Brain microvascular endothelial cell (primary cell): Measurements from ENCODE around the gene LZTR1.

Experiments used
- DNase-seq: peaks from one replicate; pipeline ENCODE4 v3.0.0-alpha.2; 2020
- H3K27ac ChIP-seq: fragments of 250-450 bp; sonication (Bioruptor Pico); 2 replicates; pipeline ENCODE4 v1.5.1; 2020; ENCODE audit warnings: mild to moderate bottlenecking, moderate library complexity
- H3K27me3 ChIP-seq: fragments of 250-450 bp; sonication (Bioruptor Pico); replicated peaks from 2 replicates; pipeline ENCODE4 v1.5.1; 2020; ENCODE audit warnings: mild to moderate bottlenecking
- H3K36me3 ChIP-seq: fragments of 250-450 bp; sonication (Bioruptor Pico); replicated peaks from 2 replicates; pipeline ENCODE4 v1.5.1; 2020; ENCODE audit warnings: mild to moderate bottlenecking
- H3K4me3 ChIP-seq: 2 replicates; pipeline ENCODE4 v1.5.1; 2011; ENCODE audit warnings: low read depth, mild to moderate bottlenecking, control low read depth, low read length, moderate library complexity
- in situ Hi-C: cut with HindIII; loops from 2 replicates; pipeline ENCODE4 v1.10.0; 2017; ENCODE audit warnings: low sequenced_read_pairs, low pct_ligation_motif_present
- TF ChIP-seq, protein P1 (sequence below): IDR thresholded peaks from 2 replicates; pipeline ENCODE4 v1.5.1; 2011; ENCODE audit warnings: low read depth, mild to moderate bottlenecking, moderate library complexity, low read length, control low read depth, inconsistent platforms; ENCODE audit errors: missing control alignments

Gene LZTR1

DNA sequence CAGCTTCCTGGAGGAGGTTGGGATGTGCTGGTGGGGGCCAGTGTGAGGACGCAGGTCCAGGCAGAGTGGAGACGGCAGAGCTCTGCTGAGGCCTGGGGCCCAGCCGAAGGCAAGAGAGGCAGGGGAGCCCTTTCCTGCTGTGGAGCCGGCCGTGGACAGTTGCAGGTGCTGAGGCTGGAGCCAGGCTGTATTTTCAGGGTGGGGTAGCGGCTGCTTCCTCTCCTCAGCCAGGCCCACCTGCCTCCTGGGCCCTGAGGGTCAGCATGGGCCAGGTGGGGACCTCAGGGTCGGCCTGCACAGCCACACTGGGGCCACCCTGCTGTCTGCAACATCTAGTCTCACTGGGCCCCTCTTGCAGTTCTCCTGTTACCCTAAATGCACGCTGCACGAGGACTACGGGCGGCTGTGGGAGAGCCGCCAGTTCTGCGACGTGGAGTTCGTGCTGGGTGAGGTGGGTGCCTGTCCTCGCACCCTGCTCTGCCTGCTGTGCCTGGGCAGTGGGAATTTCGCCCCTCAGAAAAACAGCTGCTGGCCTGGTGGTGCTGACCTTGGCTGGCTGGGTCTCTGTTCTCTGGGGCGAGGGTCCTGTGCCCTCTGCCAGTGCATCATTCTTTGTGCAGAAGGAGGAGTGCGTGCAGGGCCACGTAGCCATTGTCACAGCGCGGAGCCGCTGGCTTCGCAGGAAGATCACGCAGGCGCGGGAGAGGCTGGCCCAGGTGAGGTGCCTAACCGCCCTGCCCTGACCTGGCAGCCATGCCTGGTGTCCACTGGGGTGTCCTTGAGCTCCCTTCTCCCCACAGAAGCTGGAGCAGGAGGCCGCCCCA lies 11.4 kb downstream of the LZTR1 start:
- Histone ChIP-seq H3K4me3 (no peak overlapping the region), H3K27ac (no peak overlapping the region), H3K36me3 (peaks cover 84% of the 10 kb centered on the region), H3K27me3 (no peaks in the 10 kb centered on the region)
- DNase-seq: no peak
- TF ChIP-seq, protein P1, sequence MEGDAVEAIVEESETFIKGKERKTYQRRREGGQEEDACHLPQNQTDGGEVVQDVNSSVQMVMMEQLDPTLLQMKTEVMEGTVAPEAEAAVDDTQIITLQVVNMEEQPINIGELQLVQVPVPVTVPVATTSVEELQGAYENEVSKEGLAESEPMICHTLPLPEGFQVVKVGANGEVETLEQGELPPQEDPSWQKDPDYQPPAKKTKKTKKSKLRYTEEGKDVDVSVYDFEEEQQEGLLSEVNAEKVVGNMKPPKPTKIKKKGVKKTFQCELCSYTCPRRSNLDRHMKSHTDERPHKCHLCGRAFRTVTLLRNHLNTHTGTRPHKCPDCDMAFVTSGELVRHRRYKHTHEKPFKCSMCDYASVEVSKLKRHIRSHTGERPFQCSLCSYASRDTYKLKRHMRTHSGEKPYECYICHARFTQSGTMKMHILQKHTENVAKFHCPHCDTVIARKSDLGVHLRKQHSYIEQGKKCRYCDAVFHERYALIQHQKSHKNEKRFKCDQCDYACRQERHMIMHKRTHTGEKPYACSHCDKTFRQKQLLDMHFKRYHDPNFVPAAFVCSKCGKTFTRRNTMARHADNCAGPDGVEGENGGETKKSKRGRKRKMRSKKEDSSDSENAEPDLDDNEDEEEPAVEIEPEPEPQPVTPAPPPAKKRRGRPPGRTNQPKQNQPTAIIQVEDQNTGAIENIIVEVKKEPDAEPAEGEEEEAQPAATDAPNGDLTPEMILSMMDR: no peak
- in situ Hi-C loops: no loop called here

DNA sequence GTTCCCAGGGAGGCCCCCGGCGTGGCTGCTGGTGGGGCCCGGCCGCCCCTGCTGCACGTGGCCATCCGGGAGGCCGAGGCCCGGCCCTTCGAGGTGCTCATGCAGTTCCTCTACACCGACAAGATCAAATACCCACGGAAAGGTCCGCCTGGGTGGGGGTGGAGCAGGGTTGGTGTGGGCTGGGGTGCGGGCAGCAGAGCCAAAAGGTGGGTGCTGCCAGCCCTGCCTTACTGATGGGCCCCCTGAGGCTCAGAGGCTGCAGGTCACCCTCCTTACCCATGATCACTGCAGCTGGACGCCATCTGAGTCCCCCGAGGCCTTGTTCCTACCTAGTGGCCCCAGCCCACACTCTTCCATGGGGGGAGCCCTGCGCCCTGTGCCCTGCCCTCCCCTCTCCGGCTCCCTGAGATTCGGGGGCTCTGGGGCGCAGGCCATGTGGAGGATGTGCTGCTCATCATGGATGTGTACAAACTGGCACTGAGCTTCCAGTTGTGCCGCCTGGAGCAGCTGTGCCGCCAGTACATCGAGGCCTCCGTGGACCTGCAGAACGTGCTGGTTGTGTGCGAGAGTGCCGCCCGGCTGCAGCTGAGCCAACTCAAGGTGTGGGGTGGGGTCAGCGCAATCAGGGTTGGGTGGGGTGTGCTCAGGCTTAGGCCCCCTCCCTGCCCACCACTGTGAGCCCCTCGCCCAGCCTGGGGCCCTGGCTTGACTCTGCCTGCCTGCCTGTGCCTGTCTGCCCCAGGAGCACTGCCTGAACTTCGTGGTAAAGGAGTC lies 12.2 kb downstream of the LZTR1 start:
- Histone ChIP-seq H3K27ac (no peak overlapping the region), H3K36me3 (peaks cover 76% of the 10 kb centered on the region), H3K4me3 (no peak overlapping the region), H3K27me3 (no peaks in the 10 kb centered on the region)
- TF ChIP-seq, protein P1: no peak
- in situ Hi-C loops: no loop called here
- no peak for DNase-seq

DNA sequence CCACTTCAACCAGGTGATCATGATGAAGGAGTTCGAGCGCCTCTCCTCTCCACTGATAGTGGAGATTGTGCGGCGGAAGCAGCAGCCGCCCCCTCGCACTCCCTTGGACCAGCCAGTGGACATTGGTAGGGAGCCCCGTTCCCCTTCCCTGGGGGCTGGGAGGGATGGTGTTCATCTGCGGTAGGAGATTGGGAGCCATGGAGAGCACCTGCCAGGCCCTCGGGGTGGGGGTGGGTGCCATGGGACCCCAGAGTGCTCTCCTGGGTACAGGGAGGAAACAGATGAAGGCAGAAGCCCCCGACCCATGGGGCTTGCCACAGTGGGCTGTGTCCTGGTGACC lies 12.8 kb downstream of the LZTR1 start:
- no peak overlapping the region for H3K27ac ChIP-seq
- in situ Hi-C loops: no loop called here
- no peak overlapping the region for H3K4me3 ChIP-seq
- H3K27me3 ChIP-seq: no peaks in the 10 kb centered on the region
- no peak for DNase-seq
- TF ChIP-seq, protein P1: no peak
- H3K36me3 ChIP-seq: peaks cover 81% of the 10 kb centered on the region

DNA sequence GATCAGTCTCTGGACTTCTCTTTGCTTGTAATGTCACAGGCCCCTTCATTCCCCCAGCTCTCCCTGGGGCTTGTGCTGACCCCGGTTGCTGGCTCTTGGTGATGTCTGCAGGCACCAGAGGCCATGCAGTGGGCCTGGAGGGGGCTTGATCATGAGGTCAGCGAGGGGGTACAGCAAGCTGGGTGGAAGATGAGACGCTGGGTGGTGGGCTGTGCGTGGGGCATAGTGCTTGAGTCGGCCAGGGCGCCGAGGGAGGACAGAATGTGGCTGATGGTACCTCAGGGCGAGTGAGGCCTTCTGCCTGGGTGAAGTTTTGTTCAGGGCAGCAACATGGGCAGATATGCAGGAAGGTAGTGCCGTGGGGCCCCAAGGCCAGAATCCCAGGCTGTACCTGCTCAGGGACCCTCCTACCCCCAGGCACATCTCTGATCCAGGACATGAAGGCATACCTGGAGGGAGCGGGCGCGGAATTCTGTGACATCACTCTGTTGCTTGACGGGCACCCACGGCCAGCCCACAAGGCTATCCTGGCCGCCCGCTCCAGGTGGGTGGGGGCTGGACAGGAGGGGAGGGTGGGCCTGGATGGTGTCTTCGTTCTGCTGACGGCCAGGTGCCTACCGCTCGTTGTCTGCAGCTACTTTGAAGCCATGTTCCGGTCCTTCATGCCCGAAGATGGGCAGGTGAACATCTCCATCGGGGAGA lies 13.4 kb downstream of the LZTR1 start:
- DNase-seq: no peak
- Histone ChIP-seq H3K36me3 (peaks cover 78% of the 10 kb centered on the region), H3K4me3 (no peak overlapping the region), H3K27me3 (no peaks in the 10 kb centered on the region), H3K27ac (no peak overlapping the region)
- in situ Hi-C loops: no loop called here
- TF ChIP-seq, protein P1: no peak

DNA sequence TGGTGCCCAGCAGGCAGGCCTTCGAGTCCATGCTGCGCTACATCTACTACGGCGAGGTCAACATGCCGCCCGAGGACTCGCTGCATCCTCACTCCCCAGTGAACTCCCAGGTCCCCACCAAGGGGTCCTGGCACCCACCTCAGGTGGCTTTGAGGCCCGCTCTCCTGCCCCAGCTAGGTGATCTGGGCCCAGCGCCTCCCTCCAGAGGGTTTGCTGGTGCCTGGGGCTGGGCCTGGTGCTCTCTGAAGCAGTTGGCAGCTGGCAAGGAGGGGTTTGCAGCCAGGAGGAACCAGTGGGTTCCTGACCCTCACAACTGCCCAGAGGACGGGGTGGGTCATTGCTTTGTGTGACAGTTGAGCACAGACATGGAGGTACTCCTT lies 13.9 kb downstream of the LZTR1 start:
- in situ Hi-C loops: no loop called here
- Histone ChIP-seq H3K36me3 (peaks cover 73% of the 10 kb centered on the region), H3K4me3 (no peak overlapping the region), H3K27ac (no peak overlapping the region), H3K27me3 (no peaks in the 10 kb centered on the region)
- TF ChIP-seq, protein P1: no peak
- no peak for DNase-seq
